Stimulated activated CD8-positive, alpha-beta memory T cell treated with anti-CD3 and anti-CD28 coated beads, Interleukin-15, amount 100 ng/mL, for 1 hour (primary cell): Measurements from ENCODE around the gene B2M.
"Not testable (repeated sequence)": the region's sequence is repeated elsewhere in the genome, so short reads cannot be mapped to it uniquely, and the experiment has no call there.

Source experiments
- DNase-seq: peaks from one replicate; pipeline ENCODE4 v3.0.0-alpha.2; 2020; ENCODE audit warnings: low read depth

B2M gene

GRCh38 chr15:44698641-44699040, 12.7 kb upstream of the B2M start:
- no peak for DNase-seq

DNA sequence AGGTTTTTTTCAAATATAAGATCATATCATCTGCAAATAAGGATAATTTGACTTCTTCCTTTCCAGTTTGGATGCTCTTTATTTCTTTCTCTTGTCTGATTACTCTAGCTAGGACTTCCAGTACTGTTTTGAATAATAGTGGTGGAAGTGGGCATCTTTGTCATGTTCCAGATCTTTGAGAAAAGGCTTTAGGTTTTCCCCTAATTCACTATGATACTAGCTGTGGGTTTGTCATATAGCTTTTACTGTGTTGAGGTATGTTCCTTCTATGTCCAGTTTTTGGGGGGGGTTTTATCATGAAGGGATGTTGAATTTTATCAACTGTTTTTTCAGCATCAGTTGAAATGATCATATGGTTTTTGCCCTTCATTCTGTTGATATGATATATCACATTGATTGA, 10.6 kb upstream of the B2M start:
- not testable (repeated sequence) for DNase-seq

DNA sequence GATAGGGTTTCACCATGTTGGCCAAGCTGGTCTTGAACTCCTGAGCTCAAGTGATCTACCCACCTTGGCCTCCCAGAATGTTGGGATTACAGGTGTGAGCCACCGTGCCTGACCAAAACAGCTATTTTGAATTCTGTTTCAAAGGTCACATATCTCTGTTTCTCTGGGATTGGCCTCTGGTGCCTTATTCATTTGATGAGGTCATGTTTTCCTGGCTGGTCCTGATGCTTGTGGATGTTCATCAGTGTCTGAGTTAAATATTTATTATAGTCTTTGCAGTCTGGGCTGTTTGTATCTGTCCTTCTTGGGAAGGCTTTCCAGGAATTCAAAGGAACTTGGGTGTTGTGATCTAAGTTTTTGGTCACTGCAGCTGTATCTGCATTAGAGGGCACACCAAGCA, 5.3 kb upstream of the B2M start:
- no peak for DNase-seq

DNA sequence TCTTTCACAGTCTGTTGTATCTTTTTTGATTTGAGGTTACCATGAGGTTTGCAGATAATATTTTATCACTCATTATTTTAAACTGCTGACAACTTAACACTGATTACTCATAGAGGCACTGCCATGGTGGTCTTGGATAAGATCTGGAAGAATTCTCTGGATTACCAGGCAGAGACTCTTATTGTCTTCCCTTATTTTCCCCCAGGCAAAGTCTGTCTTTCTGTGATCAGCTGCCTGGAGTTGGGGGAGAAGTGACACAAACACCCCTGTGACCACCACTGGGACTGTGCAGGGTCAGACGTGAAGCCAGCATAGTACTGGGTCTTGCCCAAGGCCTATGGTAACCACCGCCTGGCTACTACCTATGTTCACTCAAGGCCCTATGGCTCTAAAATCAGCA, 4.9 kb upstream of the B2M start:
- DNase-seq, result no peak

- DNase-seq, result no peak
Observed at GRCh38 chr15:44706946-44707636, 4.2 kb upstream of the B2M start.

DNA sequence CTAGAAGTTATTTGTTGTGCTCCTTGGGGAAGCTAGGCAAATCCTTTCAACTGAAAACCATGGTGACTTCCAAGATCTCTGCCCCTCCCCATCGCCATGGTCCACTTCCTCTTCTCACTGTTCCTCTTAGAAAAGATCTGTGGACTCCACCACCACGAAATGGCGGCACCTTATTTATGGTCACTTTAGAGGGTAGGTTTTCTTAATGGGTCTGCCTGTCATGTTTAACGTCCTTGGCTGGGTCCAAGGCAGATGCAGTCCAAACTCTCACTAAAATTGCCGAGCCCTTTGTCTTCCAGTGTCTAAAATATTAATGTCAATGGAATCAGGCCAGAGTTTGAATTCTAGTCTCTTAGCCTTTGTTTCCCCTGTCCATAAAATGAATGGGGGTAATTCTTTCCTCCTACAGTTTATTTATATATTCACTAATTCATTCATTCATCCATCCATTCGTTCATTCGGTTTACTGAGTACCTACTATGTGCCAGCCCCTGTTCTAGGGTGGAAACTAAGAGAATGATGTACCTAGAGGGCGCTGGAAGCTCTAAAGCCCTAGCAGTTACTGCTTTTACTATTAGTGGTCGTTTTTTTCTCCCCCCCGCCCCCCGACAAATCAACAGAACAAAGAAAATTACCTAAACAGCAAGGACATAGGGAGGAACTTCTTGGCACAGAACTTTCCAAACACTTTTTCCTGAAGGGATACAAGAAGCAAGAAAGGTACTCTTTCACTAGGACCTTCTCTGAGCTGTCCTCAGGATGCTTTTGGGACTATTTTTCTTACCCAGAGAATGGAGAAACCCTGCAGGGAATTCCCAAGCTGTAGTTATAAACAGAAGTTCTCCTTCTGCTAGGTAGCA, 851 bp upstream of the B2M start:
- DNase-seq, result no peak

DNA sequence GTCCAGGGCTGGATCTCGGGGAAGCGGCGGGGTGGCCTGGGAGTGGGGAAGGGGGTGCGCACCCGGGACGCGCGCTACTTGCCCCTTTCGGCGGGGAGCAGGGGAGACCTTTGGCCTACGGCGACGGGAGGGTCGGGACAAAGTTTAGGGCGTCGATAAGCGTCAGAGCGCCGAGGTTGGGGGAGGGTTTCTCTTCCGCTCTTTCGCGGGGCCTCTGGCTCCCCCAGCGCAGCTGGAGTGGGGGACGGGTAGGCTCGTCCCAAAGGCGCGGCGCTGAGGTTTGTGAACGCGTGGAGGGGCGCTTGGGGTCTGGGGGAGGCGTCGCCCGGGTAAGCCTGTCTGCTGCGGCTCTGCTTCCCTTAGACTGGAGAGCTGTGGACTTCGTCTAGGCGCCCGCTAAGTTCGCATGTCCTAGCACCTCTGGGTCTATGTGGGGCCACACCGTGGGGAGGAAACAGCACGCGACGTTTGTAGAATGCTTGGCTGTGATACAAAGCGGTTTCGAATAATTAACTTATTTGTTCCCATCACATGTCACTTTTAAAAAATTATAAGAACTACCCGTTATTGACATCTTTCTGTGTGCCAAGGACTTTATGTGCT, 527 bp downstream of the B2M start:
- DNase-seq, result no peak

DNA sequence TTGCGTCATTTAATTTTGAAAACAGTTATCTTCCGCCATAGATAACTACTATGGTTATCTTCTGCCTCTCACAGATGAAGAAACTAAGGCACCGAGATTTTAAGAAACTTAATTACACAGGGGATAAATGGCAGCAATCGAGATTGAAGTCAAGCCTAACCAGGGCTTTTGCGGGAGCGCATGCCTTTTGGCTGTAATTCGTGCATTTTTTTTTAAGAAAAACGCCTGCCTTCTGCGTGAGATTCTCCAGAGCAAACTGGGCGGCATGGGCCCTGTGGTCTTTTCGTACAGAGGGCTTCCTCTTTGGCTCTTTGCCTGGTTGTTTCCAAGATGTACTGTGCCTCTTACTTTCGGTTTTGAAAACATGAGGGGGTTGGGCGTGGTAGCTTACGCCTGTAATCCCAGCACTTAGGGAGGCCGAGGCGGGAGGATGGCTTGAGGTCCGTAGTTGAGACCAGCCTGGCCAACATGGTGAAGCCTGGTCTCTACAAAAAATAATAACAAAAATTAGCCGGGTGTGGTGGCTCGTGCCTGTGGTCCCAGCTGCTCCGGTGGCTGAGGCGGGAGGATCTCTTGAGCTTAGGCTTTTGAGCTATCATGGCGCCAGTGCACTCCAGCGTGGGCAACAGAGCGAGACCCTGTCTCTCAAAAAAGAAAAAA, 1.2 kb downstream of the B2M start:
- DNase-seq, result no peak

GRCh38 chr15:44713006-44713966, 2.0 kb downstream of the B2M start:
- no peak for DNase-seq

DNA sequence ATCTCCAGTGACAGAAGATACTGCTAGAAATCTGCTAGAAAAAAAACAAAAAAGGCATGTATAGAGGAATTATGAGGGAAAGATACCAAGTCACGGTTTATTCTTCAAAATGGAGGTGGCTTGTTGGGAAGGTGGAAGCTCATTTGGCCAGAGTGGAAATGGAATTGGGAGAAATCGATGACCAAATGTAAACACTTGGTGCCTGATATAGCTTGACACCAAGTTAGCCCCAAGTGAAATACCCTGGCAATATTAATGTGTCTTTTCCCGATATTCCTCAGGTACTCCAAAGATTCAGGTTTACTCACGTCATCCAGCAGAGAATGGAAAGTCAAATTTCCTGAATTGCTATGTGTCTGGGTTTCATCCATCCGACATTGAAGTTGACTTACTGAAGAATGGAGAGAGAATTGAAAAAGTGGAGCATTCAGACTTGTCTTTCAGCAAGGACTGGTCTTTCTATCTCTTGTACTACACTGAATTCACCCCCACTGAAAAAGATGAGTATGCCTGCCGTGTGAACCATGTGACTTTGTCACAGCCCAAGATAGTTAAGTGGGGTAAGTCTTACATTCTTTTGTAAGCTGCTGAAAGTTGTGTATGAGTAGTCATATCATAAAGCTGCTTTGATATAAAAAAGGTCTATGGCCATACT, 4.0 kb downstream of the B2M start:
- no peak for DNase-seq

- no peak for DNase-seq
Observed at GRCh38 chr15:44715797-44716334, 4.5 kb downstream of the B2M start.

GRCh38 chr15:44716983-44717602, 5.8 kb downstream of the B2M start:
- no peak for DNase-seq

- DNase-seq, result no peak
Observed at GRCh38 chr15:44718180-44718926, 7.0 kb downstream of the B2M start.

DNA sequence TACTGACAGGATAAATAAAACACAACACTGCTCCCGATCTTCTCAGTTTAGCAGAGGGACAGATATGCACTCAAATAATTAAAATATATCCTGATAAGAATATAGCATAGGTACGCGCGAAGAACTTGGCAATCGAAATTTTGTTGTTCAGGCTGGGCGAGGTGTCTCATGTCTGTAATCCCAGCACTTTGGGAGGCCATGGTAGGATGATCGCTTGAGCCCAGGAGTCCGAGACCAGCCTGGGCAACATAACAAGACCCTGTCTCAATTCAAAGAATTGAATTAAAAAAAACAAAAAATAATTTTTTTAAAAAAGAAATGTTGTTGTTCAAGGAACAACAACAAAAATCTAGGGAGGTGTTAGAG, 7.6 kb downstream of the B2M start:
- DNase-seq, result no peak

- no peak for DNase-seq
Observed at GRCh38 chr15:44719293-44719999, 8.1 kb downstream of the B2M start.

- not testable (repeated sequence) for DNase-seq
Observed at GRCh38 chr15:44720000-44720435, 8.7 kb downstream of the B2M start.

GRCh38 chr15:44720460-44721176, 9.3 kb downstream of the B2M start:
- no peak for DNase-seq

- DNase-seq, result no peak
Observed at GRCh38 chr15:44722011-44722410, 10.7 kb downstream of the B2M start.
